B cell (primary cell): ENCODE results near the gene MARS1.

ENCODE experiments used
- EZH2 ChIP-seq: IDR thresholded peaks from 2 replicates; pipeline ENCODE4 v1.6.1; 2012; ENCODE audit warnings: borderline replicate concordance, low read depth, mild to moderate bottlenecking, moderate library complexity, low read length; ENCODE audit not compliant: insufficient read depth, poor library complexity, severe bottlenecking
- TF ChIP-seq, protein P1 (sequence below): fragments of 200-600 bp; IDR thresholded peaks from one replicate; pipeline ENCODE4 v1.8.0; 2022; ENCODE audit warnings: antibody characterized with exemption, mild to moderate bottlenecking

DNA sequence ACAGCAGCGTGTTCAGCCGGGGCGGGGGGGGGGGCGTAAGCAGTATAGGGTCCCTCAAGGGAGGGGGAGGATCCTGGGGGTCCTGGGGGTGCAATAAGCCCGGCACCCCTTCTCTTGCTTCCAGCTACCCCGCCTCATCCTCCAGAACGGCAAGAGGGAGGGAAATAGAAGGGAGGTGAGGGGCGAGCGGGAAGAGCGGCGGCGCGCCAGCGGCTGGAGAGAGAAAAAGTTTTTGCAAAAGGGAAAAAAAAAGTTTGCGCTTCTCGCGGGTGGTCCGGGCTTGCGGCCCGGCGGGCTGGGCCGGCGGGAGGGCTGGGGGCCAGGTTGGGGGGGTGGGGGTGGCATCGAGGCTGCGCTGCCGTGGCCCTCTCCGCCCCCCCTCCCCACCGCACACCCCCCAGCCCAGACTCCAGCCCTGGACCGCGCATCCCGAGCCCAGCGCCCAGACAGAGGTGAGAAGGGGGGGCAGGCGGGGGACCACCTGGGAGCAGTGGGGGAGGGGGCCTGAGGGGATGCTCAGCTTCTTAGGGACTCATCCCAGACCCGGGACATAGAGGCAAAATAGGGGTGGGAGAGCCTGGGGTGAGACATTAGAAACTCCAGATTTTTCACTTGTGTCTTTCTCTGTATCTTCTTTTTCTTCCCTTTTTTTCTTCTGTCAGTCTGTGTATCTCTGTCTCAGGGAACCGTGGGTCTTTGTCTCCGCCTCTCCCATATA is 28.0 kb upstream of the MARS1 start, which contains the start of gene GLI1:
- TF ChIP-seq, protein P1, sequence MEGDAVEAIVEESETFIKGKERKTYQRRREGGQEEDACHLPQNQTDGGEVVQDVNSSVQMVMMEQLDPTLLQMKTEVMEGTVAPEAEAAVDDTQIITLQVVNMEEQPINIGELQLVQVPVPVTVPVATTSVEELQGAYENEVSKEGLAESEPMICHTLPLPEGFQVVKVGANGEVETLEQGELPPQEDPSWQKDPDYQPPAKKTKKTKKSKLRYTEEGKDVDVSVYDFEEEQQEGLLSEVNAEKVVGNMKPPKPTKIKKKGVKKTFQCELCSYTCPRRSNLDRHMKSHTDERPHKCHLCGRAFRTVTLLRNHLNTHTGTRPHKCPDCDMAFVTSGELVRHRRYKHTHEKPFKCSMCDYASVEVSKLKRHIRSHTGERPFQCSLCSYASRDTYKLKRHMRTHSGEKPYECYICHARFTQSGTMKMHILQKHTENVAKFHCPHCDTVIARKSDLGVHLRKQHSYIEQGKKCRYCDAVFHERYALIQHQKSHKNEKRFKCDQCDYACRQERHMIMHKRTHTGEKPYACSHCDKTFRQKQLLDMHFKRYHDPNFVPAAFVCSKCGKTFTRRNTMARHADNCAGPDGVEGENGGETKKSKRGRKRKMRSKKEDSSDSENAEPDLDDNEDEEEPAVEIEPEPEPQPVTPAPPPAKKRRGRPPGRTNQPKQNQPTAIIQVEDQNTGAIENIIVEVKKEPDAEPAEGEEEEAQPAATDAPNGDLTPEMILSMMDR = no peak
- no peak for TF ChIP-seq EZH2
